ENCODE results near the gene LCE2A. TPM values are rescaled to one million over a fixed set of nuclear protein-coding genes. Genes with fewer than 3 reads are reported as not detected.

LCE2A gene
- total RNA-seq = not detected in 2 replicates

GRCh38 chr1:152697701-152698600 lies at the start of gene LCE2A:
Gene LCE2A, plus strand, starts transcription at chr1:152698345. Its CDS starts 557 bp downstream, at chr1:152698902.

GRCh38 chr1:152663098-152663497 lies 35.0 kb upstream of the LCE2A start, which contains the start of gene LCE2D:
Gene LCE2D, plus strand, starts transcription at chr1:152663380. Its CDS starts 726 bp downstream, at chr1:152664106.

GRCh38 chr1:152674983-152675382 lies 23.2 kb upstream of the LCE2A start, which contains the start of gene LCE2C:
Gene LCE2C, plus strand, starts transcription at chr1:152675279. Its CDS starts 737 bp downstream, at chr1:152676016.

GRCh38 chr1:152685823-152686222 lies 12.3 kb upstream of the LCE2A start, which contains the start of gene LCE2B:
Gene LCE2B, plus strand, starts transcription at chr1:152686123. Its CDS starts 721 bp downstream, at chr1:152686844.

GRCh38 chr1:152707860-152708259 lies 9.7 kb downstream of the LCE2A start, which contains the start of gene LCE4A:
Gene LCE4A, plus strand, starts transcription at chr1:152708160. Its CDS starts 916 bp downstream, at chr1:152709076.

Other genes with a start within 250 kb of the LCE2A start
- not detected in 2 replicates for gene LCE5A, start 187.5 kb upstream of the LCE2A start, total RNA-seq
- not detected in 2 replicates for gene CRCT1, start 183.9 kb upstream of the LCE2A start, total RNA-seq
- not detected in 2 replicates for gene LCE3E, start 131.6 kb upstream of the LCE2A start, total RNA-seq
- gene LCE3D, start 117.8 kb upstream of the LCE2A start, total RNA-seq = not detected in 2 replicates
- gene LCE3C, start 98.1 kb upstream of the LCE2A start, total RNA-seq = not detected in 2 replicates
- not detected in 2 replicates for gene LCE3B, start 84.5 kb upstream of the LCE2A start, total RNA-seq
- gene LCE3A, start 75.2 kb upstream of the LCE2A start, total RNA-seq = not detected in 2 replicates
- gene LCE2D, start 35.0 kb upstream of the LCE2A start, total RNA-seq = not detected in 2 replicates
- not detected in 2 replicates for gene LCE2C, start 23.1 kb upstream of the LCE2A start, total RNA-seq
- not detected in 2 replicates for gene LCE2B, start 12.2 kb upstream of the LCE2A start, total RNA-seq
- gene LCE4A, start 9.8 kb downstream of the LCE2A start, total RNA-seq = not detected in 2 replicates
- not detected in 2 replicates for gene KPRP, start 59.7 kb downstream of the LCE2A start, total RNA-seq
- not detected in 2 replicates for gene LCE1F, start 76.8 kb downstream of the LCE2A start, total RNA-seq
- gene LCE1E, start 87.9 kb downstream of the LCE2A start, total RNA-seq = 0.37 TPM in 1 of 2 replicates, not detected in the other
- gene LCE1D, start 98.4 kb downstream of the LCE2A start, total RNA-seq = not detected in 2 replicates
- not detected in 2 replicates for gene LCE1C, start 108.3 kb downstream of the LCE2A start, total RNA-seq
- gene LCE1B, start 113.6 kb downstream of the LCE2A start, total RNA-seq = not detected in 2 replicates
- gene LCE1A, start 129.1 kb downstream of the LCE2A start, total RNA-seq = not detected in 2 replicates
- gene LCE6A, start 144.5 kb downstream of the LCE2A start, total RNA-seq = not detected in 2 replicates
- gene LCE7A, start 161.7 kb downstream of the LCE2A start, total RNA-seq = not detected in 2 replicates
- gene SMCP, start 180.0 kb downstream of the LCE2A start, total RNA-seq = 0.37 TPM in 1 of 2 replicates, not detected in the other
- under 0.01 TPM in 1 of 2 replicates, not detected in the other for gene IVL, start 210.2 kb downstream of the LCE2A start, total RNA-seq
- not detected in 2 replicates for gene SPRR5, start 248.9 kb downstream of the LCE2A start, total RNA-seq